ENCODE results near the gene FMN1.
A peak's percentile ranks its signal among the peaks of the same experiment; 100 is the strongest.

The FMN1 gene

GRCh38 chr15:33136353-33136752 is 58.2 kb downstream of the FMN1 start:
- no peak overlapping the region for H3K4me3 ChIP-seq (ENCODE audit: low read depth, low read length)
- TF ChIP-seq CTCF (IDR thresholded peaks at IDR 0.05; ENCODE audit: low read depth, low read length): no peak

- TF ChIP-seq CTCF (IDR thresholded peaks at IDR 0.05; ENCODE audit: low read depth, low read length): no peak
- no peak overlapping the region for H3K4me3 ChIP-seq (ENCODE audit: low read depth, low read length)
Observed at GRCh38 chr15:33135355-33135781, 59.1 kb downstream of the FMN1 start.

GRCh38 chr15:33132722-33133345 is 61.7 kb downstream of the FMN1 start:
- H3K4me3 ChIP-seq (ENCODE audit: low read depth, low read length): no peak overlapping the region
- peak; percentile 68 for TF ChIP-seq CTCF (IDR thresholded peaks at IDR 0.05; ENCODE audit: low read depth, low read length)

GRCh38 chr15:33132233-33132580 is 62.3 kb downstream of the FMN1 start:
- no peak overlapping the region for H3K4me3 ChIP-seq (ENCODE audit: low read depth, low read length)
- TF ChIP-seq CTCF (IDR thresholded peaks at IDR 0.05; ENCODE audit: low read depth, low read length): no peak

- TF ChIP-seq CTCF (IDR thresholded peaks at IDR 0.05; ENCODE audit: low read depth, low read length): no peak
Observed at GRCh38 chr15:33131552-33132232, 62.8 kb downstream of the FMN1 start.

GRCh38 chr15:33126559-33127290 is 67.8 kb downstream of the FMN1 start:
- H3K4me3 ChIP-seq (ENCODE audit: low read depth, low read length): peak overlapping the region; percentile 28
- no peak for TF ChIP-seq CTCF (IDR thresholded peaks at IDR 0.05; ENCODE audit: low read depth, low read length)

More at GRCh38 chr15:33131552-33132232, 62.8 kb downstream of the FMN1 start:
- no peak overlapping the region for H3K4me3 ChIP-seq (ENCODE audit: low read depth, low read length)

Measured in WI38 (cell line).